Smooth muscle cell (in vitro differentiated cells): ENCODE data around the gene PCDH1. TPM values are rescaled to one million over a fixed set of nuclear protein-coding genes. Genes with fewer than 3 reads are reported as not detected.

Experiments
- DNase-seq: peaks from one replicate; lab custom pipeline; 2025; ENCODE audit not compliant: unreplicated experiment; lab: John Stamatoyannopoulos, UW
- H2AFZ ChIP-seq: fragments of 200-600 bp; sonication (generic); 2 replicates; pipeline ENCODE4 v1.6.0; 2016; ENCODE audit warnings: antibody characterized with exemption, low read depth, mild to moderate bottlenecking
- H3F3A ChIP-seq: fragments of 200-600 bp; sonication (generic); 2 replicates; pipeline ENCODE4 v1.6.0; 2017; ENCODE audit warnings: antibody characterized with exemption, low read depth
- H3K27ac ChIP-seq: fragments of 200-600 bp; sonication (generic); 2 replicates; pipeline ENCODE4 v1.5.1; 2016; ENCODE audit warnings: low read depth, mild to moderate bottlenecking
- H3K27me3 ChIP-seq: fragments of 200-600 bp; sonication (generic); 2 replicates; pipeline ENCODE4 v1.6.1; 2016; ENCODE audit warnings: low read depth, mild to moderate bottlenecking
- H3K36me3 ChIP-seq: fragments of 200-600 bp; sonication (generic); 2 replicates; pipeline ENCODE4 v1.5.1; 2016; ENCODE audit warnings: low read depth
- H3K4me1 ChIP-seq: fragments of 200-600 bp; sonication (generic); 2 replicates; pipeline ENCODE4 v1.5.1; 2016; ENCODE audit warnings: low read depth
- H3K4me2 ChIP-seq: fragments of 200-600 bp; sonication (generic); 2 replicates; pipeline ENCODE4 v1.6.0; 2016; ENCODE audit warnings: mild to moderate bottlenecking
- H3K4me3 ChIP-seq: fragments of 200-600 bp; sonication (generic); 2 replicates; pipeline ENCODE4 v1.5.1; 2016; ENCODE audit warnings: mild to moderate bottlenecking
- H3K79me2 ChIP-seq: fragments of 200-600 bp; sonication (generic); 2 replicates; pipeline ENCODE4 v1.6.0; 2016; ENCODE audit warnings: low read depth, mild to moderate bottlenecking
- H3K9ac ChIP-seq: fragments of 200-600 bp; sonication (generic); 2 replicates; pipeline ENCODE4 v1.6.0; 2016; ENCODE audit warnings: low read depth
- H3K9me3 ChIP-seq: fragments of 200-600 bp; sonication (generic); replicated peaks from 2 replicates; pipeline ENCODE4 v1.5.1; 2016; ENCODE audit warnings: low read depth
- H4K20me1 ChIP-seq: fragments of 200-600 bp; sonication (generic); 2 replicates; pipeline ENCODE4 v1.6.0; 2016; ENCODE audit warnings: low read depth
- WGBS: methylation state at CpG from one replicate; pipeline ENCODE4 v1.1.7; 2016; ENCODE audit warnings: low lambda C conversion rate; 5-methylcytosine and 5-hydroxymethylcytosine counted together
- polyA plus RNA-seq: library from polyadenylated mRNA; unstranded; fragments of >200 nt; fragmentation: Nextera tagmentation; extraction: Ambion mirVana; gene quantifications from 2 replicates; pipeline ENCODE4 v1.2.1, GENCODE V29; 2016
- total RNA-seq: library from RNA; depleted of rRNA; stranded (reverse); fragments of >200 nt; gene quantifications from 2 replicates; pipeline ENCODE4 v1.2.3, GENCODE V29; 2014
- TF ChIP-seq, protein P1 (sequence below): fragments of 200-600 bp; sonication (generic); IDR thresholded peaks from 2 replicates; pipeline ENCODE4 v1.5.1; 2017; ENCODE audit warnings: borderline replicate concordance, mild to moderate bottlenecking, antibody characterized with exemption; ENCODE audit not compliant: insufficient read depth, poor library complexity, severe bottlenecking

PCDH1 gene
- total and polyA plus RNA-seq, 2 experiments from 2014 or later = 2.5 to 14.7 TPM

DNA sequence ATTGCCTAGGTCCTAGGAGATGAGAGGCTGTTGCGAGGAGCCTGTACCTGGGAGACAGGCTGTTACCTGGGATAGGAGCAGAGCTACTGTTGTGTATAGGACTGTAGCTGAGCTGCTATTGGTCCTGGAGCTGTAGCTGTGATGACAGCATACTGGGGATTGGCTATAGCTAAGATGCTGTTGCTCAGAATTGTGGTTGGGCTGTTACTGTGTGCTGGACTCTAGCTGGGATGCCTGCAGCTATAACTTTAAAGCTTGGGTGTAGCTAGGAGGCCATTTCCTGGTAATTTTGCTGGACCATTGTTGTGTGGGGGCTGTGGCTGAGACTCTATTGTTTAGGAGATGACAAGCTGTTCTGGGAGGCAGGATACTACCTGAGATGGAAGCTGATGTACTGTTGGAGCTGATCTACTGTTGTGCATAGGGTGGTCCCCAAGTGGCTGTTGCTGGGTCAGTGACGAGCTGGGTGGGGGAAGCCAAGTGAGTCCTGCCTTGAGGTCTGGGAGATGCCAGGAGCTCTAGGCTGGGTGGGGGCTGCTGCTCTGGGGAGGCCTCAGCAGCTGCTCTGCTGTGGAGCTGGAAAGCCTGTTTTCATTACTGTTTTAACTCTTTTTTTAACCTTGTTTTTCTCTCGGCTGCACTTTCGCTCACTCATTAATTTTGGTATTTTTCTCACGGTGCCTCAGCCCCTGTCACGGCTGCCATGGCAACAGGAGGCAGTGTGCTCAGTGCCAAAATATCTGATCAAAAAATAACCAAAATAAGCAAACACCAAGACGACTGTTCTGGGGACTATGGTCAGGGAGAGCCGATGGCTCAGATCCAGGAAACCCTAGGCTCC lies 3.0 kb upstream of the PCDH1 start:
- WGBS = 51% methylated on average over 8 of the region's 8 CpGs

GRCh38 chr5:141879941-141880738 lies 1.9 kb upstream of the PCDH1 start:
- Histone ChIP-seq H3K79me2 (no peaks in the 10 kb centered on the region), H3K9ac (no peak overlapping the region), H3F3A (no peaks in the 10 kb centered on the region), H3K27me3 (peaks cover 66% of the 10 kb centered on the region), H3K4me2 (no peak overlapping the region), H2AFZ (no peak overlapping the region), H3K9me3 (no peaks in the 10 kb centered on the region), H3K36me3 (no peaks in the 10 kb centered on the region), H4K20me1 (no peaks in the 10 kb centered on the region), H3K27ac (no peak overlapping the region), H3K4me1 (peaks cover 51% of the 10 kb centered on the region), H3K4me3 (no peak overlapping the region)
- TF ChIP-seq, protein P1, sequence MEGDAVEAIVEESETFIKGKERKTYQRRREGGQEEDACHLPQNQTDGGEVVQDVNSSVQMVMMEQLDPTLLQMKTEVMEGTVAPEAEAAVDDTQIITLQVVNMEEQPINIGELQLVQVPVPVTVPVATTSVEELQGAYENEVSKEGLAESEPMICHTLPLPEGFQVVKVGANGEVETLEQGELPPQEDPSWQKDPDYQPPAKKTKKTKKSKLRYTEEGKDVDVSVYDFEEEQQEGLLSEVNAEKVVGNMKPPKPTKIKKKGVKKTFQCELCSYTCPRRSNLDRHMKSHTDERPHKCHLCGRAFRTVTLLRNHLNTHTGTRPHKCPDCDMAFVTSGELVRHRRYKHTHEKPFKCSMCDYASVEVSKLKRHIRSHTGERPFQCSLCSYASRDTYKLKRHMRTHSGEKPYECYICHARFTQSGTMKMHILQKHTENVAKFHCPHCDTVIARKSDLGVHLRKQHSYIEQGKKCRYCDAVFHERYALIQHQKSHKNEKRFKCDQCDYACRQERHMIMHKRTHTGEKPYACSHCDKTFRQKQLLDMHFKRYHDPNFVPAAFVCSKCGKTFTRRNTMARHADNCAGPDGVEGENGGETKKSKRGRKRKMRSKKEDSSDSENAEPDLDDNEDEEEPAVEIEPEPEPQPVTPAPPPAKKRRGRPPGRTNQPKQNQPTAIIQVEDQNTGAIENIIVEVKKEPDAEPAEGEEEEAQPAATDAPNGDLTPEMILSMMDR = no peak
- WGBS = 27% methylated on average over 7 of the region's 7 CpGs
- DNase-seq = no peak

More for the DNA sequence above, 3.0 kb upstream of the PCDH1 start:
- no peak overlapping the region for H3K27ac ChIP-seq
- H3K4me3 ChIP-seq = no peak overlapping the region
- no peaks in the 10 kb centered on the region for H3F3A ChIP-seq
- H3K4me1 ChIP-seq = peaks cover 42% of the 10 kb centered on the region
- no peak overlapping the region for H3K9ac ChIP-seq
- peaks cover 61% of the 10 kb centered on the region for H3K27me3 ChIP-seq
- H4K20me1 ChIP-seq = no peaks in the 10 kb centered on the region
- no peaks in the 10 kb centered on the region for H3K79me2 ChIP-seq
- no peaks in the 10 kb centered on the region for H3K36me3 ChIP-seq
- TF ChIP-seq, protein P1 = no peak
- H3K9me3 ChIP-seq = no peaks in the 10 kb centered on the region
- no peak for DNase-seq
- H3K4me2 ChIP-seq = no peak overlapping the region
- no peak overlapping the region for H2AFZ ChIP-seq

- H3K4me2 ChIP-seq = no peak overlapping the region
- H3K79me2 ChIP-seq = no peaks in the 10 kb centered on the region
- H2AFZ ChIP-seq = no peak overlapping the region
- DNase-seq = no peak
- H3K36me3 ChIP-seq = no peaks in the 10 kb centered on the region
- 3% methylated on average over 2 of the region's 2 CpGs for WGBS
- peaks cover 53% of the 10 kb centered on the region for H3K4me1 ChIP-seq
- H3K9ac ChIP-seq = no peak overlapping the region
- peaks cover 68% of the 10 kb centered on the region for H3K27me3 ChIP-seq
- no peak overlapping the region for H3K27ac ChIP-seq
- no peaks in the 10 kb centered on the region for H3F3A ChIP-seq
- H4K20me1 ChIP-seq = no peaks in the 10 kb centered on the region
- H3K9me3 ChIP-seq = no peaks in the 10 kb centered on the region
- no peak overlapping the region for H3K4me3 ChIP-seq
- TF ChIP-seq, protein P1 = no peak
These were observed 1.2 kb upstream of the PCDH1 start for GRCh38 chr5:141879426-141879759.
